HepG2 (cell line): ENCODE data around the gene TMEM220. TPM values are rescaled to one million over a fixed set of nuclear protein-coding genes. Genes with fewer than 3 reads are reported as not detected.

Source experiments
- ARNTL ChIP-seq: sonication (generic); formaldehyde crosslinking; IDR thresholded peaks from 2 replicates; pipeline ENCODE4 v1.4.0; 2020; ENCODE audit warnings: mild to moderate bottlenecking, missing genetic modification reagents
- BRD4 ChIP-seq: sonication (generic); formaldehyde crosslinking; IDR thresholded peaks from 2 replicates; pipeline ENCODE4 v1.4.0; 2020; ENCODE audit warnings: missing genetic modification reagents
- CEBPG ChIP-seq: IDR thresholded peaks from 2 replicates; pipeline ENCODE4 v1.6.1; 2016
- HNF4A ChIP-seq: sonication (generic); formaldehyde crosslinking; IDR thresholded peaks from 2 replicates; pipeline ENCODE4 v1.4.0; 2020; ENCODE audit warnings: missing genetic modification reagents
- IKZF1 ChIP-seq: fragments of 450-650 bp; IDR thresholded peaks from 2 replicates; pipeline ENCODE4 v1.7.1; 2016
- MEIS2 ChIP-seq: sonication (generic); formaldehyde crosslinking; IDR thresholded peaks from 2 replicates; pipeline ENCODE4 v1.9.0; 2021; ENCODE audit warnings: mild to moderate bottlenecking, missing genetic modification reagents
- NFIB ChIP-seq: sonication (generic); formaldehyde crosslinking; IDR thresholded peaks from 2 replicates; pipeline ENCODE4 v1.9.0; 2021; ENCODE audit warnings: missing genetic modification reagents, mild to moderate bottlenecking, borderline replicate concordance
- NONO ChIP-seq, 2 experiments: fragments of 450-650 bp in 1 of 2; sonication (generic) in 1 of 2; formaldehyde crosslinking in 1 of 2; IDR thresholded peaks in 1 of 2; conservative IDR thresholded peaks in 1 of 2; 2 replicates each; pipeline versions ENCODE4 v1.6.1 to v1.8.0; 2017 to 2022; ENCODE audit warnings: mild to moderate bottlenecking in 1 of 2, missing genetic modification reagents in 1 of 2, moderate library complexity in 1 of 2
- PAXIP1 ChIP-seq: sonication (generic); formaldehyde crosslinking; conservative IDR thresholded peaks from 2 replicates; pipeline ENCODE4 v1.4.0; 2020; ENCODE audit warnings: mild to moderate bottlenecking, missing genetic modification reagents, moderate library complexity
- RFXAP ChIP-seq: sonication (generic); formaldehyde crosslinking; IDR thresholded peaks from 2 replicates; pipeline ENCODE4 v1.4.0; 2020; ENCODE audit warnings: missing genetic modification reagents, borderline replicate concordance
- ZNF512 ChIP-seq: sonication (generic); formaldehyde crosslinking; IDR thresholded peaks from 2 replicates; pipeline ENCODE4 v1.4.0; 2020; ENCODE audit warnings: mild to moderate bottlenecking, missing genetic modification reagents
- polyA plus RNA-seq, 8 experiments: library from polyadenylated mRNA; depleted of rRNA in 3 of 8; stranded (reverse) in 7 of 8; unstranded in 1 of 8; fragments of >200 nt; fragmentation: Illumina TruSeq in 4 of 8; extraction: Trizol in 4 of 8; gene quantifications; 2 replicates each; pipeline versions ENCODE4 v1.2.1 to v1.2.3, GENCODE V29; 2011 to 2016; ENCODE audit warnings: low read depth in 4 of 8, missing spikeins in 1 of 8, mixed read lengths in 1 of 8; ENCODE audit not compliant: insufficient read depth in 1 of 8
- total RNA-seq, 5 experiments: library from RNA; depleted of rRNA; stranded (reverse); fragments of >200 nt; fragmentation: Illumina TruSeq; extraction: Trizol; gene quantifications; 2 replicates each; pipeline ENCODE4 v1.2.3, GENCODE V29; 2016; ENCODE audit warnings: low read depth in 1 of 5
- TF ChIP-seq, protein P1 (sequence below): IDR thresholded peaks from 2 replicates; pipeline ENCODE4 v1.6.1; 2016; ENCODE audit warnings: low read depth, missing genetic modification reagents, missing compliant biosample characterization
- TF ChIP-seq, protein P2 (sequence below): sonication (generic); formaldehyde crosslinking; IDR thresholded peaks from 2 replicates; pipeline ENCODE4 v1.8.1; 2022; ENCODE audit warnings: mild to moderate bottlenecking, missing genetic modification reagents
- TF ChIP-seq, protein P3 (sequence below): sonication (generic); formaldehyde crosslinking; IDR thresholded peaks from 2 replicates; pipeline ENCODE4 v1.4.0; 2020; ENCODE audit warnings: missing genetic modification reagents

TMEM220 gene
- total and polyA plus RNA-seq, 2 of the 13 experiments (the other 11 are each of a cell fraction or from before 2014, with no cell fraction given), result 1.3 to 2.2 TPM

DNA sequence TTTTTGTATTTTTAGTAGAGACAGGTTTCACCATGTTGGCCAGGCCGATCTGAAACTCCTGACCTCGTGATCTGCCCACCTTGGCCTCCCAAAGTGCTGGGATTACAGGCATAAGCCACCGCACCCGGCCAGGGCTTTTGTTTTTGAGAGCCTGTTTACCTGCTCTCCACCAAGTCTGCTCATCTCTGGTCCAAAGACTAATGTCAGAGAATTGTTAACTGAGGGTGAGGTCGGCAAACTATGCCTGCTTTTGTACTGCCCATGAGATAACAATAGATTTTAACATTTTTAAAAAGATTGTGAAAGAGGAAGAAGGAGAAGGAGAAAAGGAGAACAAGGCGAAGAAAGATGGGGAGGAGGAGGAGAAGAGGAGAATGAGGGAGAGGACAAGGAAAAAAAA, 48.1 kb upstream of the TMEM220 start (continued):
- TF ChIP-seq NONO (IDR thresholded peaks at IDR 0.05), result no peak
- TF ChIP-seq NONO (CRISPR knock-in tag; conservative IDR thresholded peaks at IDR 0.05), result no peak
- no peak for TF ChIP-seq IKZF1
- TF ChIP-seq RFXAP (CRISPR knock-in tag), result no peak
- TF ChIP-seq, protein P1, sequence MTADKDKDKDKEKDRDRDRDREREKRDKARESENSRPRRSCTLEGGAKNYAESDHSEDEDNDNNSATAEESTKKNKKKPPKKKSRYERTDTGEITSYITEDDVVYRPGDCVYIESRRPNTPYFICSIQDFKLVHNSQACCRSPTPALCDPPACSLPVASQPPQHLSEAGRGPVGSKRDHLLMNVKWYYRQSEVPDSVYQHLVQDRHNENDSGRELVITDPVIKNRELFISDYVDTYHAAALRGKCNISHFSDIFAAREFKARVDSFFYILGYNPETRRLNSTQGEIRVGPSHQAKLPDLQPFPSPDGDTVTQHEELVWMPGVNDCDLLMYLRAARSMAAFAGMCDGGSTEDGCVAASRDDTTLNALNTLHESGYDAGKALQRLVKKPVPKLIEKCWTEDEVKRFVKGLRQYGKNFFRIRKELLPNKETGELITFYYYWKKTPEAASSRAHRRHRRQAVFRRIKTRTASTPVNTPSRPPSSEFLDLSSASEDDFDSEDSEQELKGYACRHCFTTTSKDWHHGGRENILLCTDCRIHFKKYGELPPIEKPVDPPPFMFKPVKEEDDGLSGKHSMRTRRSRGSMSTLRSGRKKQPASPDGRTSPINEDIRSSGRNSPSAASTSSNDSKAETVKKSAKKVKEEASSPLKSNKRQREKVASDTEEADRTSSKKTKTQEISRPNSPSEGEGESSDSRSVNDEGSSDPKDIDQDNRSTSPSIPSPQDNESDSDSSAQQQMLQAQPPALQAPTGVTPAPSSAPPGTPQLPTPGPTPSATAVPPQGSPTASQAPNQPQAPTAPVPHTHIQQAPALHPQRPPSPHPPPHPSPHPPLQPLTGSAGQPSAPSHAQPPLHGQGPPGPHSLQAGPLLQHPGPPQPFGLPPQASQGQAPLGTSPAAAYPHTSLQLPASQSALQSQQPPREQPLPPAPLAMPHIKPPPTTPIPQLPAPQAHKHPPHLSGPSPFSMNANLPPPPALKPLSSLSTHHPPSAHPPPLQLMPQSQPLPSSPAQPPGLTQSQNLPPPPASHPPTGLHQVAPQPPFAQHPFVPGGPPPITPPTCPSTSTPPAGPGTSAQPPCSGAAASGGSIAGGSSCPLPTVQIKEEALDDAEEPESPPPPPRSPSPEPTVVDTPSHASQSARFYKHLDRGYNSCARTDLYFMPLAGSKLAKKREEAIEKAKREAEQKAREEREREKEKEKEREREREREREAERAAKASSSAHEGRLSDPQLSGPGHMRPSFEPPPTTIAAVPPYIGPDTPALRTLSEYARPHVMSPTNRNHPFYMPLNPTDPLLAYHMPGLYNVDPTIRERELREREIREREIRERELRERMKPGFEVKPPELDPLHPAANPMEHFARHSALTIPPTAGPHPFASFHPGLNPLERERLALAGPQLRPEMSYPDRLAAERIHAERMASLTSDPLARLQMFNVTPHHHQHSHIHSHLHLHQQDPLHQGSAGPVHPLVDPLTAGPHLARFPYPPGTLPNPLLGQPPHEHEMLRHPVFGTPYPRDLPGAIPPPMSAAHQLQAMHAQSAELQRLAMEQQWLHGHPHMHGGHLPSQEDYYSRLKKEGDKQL (CRISPR knock-in tag), result no peak
- no peak for TF ChIP-seq ARNTL
- no peak for TF ChIP-seq CEBPG (CRISPR knock-in tag)
- TF ChIP-seq NFIB, result no peak
- 0 out of 2 replicates have a peak, but pooled peaks have one; percentile 27 for TF ChIP-seq ZNF512
- TF ChIP-seq, protein P2, sequence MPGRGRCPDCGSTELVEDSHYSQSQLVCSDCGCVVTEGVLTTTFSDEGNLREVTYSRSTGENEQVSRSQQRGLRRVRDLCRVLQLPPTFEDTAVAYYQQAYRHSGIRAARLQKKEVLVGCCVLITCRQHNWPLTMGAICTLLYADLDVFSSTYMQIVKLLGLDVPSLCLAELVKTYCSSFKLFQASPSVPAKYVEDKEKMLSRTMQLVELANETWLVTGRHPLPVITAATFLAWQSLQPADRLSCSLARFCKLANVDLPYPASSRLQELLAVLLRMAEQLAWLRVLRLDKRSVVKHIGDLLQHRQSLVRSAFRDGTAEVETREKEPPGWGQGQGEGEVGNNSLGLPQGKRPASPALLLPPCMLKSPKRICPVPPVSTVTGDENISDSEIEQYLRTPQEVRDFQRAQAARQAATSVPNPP (CRISPR knock-in tag), result no peak
- TF ChIP-seq HNF4A (CRISPR knock-in tag), result peak; percentile 42; the same call in 1 of the 2 replicates
- TF ChIP-seq, protein P3, sequence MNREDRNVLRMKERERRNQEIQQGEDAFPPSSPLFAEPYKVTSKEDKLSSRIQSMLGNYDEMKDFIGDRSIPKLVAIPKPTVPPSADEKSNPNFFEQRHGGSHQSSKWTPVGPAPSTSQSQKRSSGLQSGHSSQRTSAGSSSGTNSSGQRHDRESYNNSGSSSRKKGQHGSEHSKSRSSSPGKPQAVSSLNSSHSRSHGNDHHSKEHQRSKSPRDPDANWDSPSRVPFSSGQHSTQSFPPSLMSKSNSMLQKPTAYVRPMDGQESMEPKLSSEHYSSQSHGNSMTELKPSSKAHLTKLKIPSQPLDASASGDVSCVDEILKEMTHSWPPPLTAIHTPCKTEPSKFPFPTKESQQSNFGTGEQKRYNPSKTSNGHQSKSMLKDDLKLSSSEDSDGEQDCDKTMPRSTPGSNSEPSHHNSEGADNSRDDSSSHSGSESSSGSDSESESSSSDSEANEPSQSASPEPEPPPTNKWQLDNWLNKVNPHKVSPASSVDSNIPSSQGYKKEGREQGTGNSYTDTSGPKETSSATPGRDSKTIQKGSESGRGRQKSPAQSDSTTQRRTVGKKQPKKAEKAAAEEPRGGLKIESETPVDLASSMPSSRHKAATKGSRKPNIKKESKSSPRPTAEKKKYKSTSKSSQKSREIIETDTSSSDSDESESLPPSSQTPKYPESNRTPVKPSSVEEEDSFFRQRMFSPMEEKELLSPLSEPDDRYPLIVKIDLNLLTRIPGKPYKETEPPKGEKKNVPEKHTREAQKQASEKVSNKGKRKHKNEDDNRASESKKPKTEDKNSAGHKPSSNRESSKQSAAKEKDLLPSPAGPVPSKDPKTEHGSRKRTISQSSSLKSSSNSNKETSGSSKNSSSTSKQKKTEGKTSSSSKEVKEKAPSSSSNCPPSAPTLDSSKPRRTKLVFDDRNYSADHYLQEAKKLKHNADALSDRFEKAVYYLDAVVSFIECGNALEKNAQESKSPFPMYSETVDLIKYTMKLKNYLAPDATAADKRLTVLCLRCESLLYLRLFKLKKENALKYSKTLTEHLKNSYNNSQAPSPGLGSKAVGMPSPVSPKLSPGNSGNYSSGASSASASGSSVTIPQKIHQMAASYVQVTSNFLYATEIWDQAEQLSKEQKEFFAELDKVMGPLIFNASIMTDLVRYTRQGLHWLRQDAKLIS (CRISPR knock-in tag), result no peak
- TF ChIP-seq MEIS2, result no peak
- TF ChIP-seq BRD4 (CRISPR knock-in tag), result no peak
- peak; percentile 44 for TF ChIP-seq PAXIP1
